Nasal cavity respiratory epithelium epithelial cell of viscerocranial mucosa (primary cell): Measurements from ENCODE around the gene HCRTR2. TPM values are rescaled to one million over a fixed set of nuclear protein-coding genes. Genes with fewer than 3 reads are reported as not detected.

Source experiments
- total RNA-seq: library from RNA; depleted of rRNA; stranded (reverse); fragments of >200 nt; gene quantifications from 2 replicates; pipeline ENCODE4 v1.2.3, GENCODE V29; 2014

The HCRTR2 gene
- total RNA-seq: not detected in 2 replicates

DNA sequence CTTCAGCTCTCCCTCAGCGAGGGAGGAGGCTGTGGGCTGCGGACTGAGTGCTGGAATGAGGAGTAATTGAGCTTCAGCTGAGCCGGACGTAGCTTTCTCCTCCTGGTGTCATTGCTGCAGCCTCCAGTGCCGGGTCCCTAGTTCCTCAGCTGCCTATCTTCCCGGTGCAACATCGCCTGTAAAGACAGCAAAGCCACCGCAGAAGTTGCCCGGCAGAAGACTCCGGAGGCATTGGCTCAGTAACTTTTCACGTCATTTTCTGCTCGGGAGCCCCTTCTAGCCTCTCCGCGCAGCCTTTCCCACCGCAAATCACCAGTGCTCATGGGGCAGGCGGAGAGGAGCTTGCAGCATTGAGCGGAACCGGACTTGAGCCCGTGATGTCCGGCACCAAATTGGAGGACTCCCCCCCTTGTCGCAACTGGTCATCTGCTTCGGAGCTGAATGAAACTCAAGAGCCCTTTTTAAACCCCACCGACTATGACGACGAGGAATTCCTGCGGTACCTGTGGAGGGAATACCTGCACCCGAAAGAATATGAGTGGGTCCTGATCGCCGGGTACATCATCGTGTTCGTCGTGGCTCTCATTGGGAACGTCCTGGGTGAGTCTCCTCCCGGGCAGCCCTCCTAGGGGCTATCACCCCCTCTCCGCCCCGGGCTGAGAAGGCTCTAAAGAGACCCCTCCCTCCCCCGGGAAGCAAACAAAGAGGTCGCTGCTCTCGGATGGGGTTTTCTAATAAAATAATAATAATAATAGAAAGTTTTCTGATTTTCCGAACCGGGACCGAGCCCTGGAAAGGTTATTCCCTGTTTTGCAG, at the start of gene HCRTR2:
Gene HCRTR2, plus strand, starts transcription at position 305 of the 816 bp plus-strand sequence. Its CDS starts 73 bp downstream, at position 378.

DNA sequence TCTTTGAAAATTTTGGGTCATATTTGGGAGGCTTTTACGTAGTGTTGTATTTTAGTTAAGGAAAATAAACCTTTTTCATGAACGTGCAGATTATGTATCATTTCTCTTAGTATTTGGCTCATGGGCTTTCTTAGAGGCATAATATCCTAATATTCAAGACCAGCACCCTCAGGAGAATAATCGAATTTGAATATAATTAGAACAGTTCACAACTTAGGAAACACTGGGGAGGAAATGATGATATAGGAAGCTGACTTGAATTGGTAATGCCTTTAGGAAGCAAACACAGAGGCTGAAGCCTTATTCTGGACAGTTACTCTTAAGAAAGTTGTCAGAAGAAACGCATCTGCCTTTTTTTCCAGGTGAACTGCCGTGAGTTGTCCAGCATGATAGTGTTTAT, 152.9 kb downstream of the HCRTR2 start, which contains the start of gene GFRAL:
Gene GFRAL, plus strand, starts transcription at position 301 of the 400 bp plus-strand sequence. Its CDS starts 86 bp downstream, at position 387.

Other genes starting within 250 kb of the HCRTR2 start
- gene GFRAL, start 153.0 kb downstream of the HCRTR2 start, total RNA-seq: not detected in 2 replicates